ENCODE measurements around the gene CCNF.
A peak's percentile ranks its signal among the peaks of the same experiment; 100 is the strongest.
"Not testable (repeated sequence)": the region's sequence is repeated elsewhere in the genome, so short reads cannot be mapped to it uniquely, and the experiment has no call there.

Gene CCNF

DNA sequence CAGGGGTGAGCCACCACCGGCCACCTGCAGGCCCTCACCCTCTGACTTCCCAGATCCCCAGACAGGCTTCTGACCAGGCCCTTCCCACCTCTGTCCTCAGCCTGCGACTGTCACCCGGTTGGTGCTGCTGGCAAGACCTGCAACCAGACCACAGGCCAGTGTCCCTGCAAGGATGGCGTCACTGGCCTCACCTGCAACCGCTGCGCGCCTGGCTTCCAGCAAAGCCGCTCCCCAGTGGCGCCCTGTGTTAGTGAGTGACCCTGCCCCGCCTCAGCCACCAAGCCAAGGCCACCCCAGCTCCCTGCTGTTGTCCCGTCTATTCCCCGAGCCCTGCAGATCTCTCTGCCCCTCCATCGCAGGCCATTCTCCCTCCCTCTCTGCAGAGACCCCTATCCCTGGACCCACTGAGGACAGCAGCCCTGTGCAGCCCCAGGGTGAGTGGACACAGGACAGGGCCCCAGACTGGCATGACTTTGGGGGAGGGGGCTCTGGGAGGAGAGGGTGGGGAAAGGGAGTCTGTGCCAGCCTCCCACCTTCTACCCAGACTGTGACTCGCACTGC lies 43.7 kb downstream of the CCNF start:
- no peak overlapping the region for H3K27ac ChIP-seq (ENCODE audit: low read depth, low read length)
- no peaks in the 10 kb centered on the region for H3K36me3 ChIP-seq (ENCODE audit: insufficient read depth, low read length)
- peaks cover 11% of the 10 kb centered on the region for H3K79me2 ChIP-seq (ENCODE audit: control insufficient read depth, insufficient read depth, low read length, unreplicated experiment)
- H3K4me3 ChIP-seq (ENCODE audit: low read depth, low read length): peak overlapping the region; percentile 97
- H3K27me3 ChIP-seq (ENCODE audit: insufficient read depth, low read length): no peaks in the 10 kb centered on the region
- peaks cover 15% of the 10 kb centered on the region for H3K4me1 ChIP-seq (ENCODE audit: control insufficient read depth, insufficient read depth, low read length, unreplicated experiment)
- no peak overlapping the region for H2AFZ ChIP-seq (ENCODE audit: low read length, unreplicated experiment)

DNA sequence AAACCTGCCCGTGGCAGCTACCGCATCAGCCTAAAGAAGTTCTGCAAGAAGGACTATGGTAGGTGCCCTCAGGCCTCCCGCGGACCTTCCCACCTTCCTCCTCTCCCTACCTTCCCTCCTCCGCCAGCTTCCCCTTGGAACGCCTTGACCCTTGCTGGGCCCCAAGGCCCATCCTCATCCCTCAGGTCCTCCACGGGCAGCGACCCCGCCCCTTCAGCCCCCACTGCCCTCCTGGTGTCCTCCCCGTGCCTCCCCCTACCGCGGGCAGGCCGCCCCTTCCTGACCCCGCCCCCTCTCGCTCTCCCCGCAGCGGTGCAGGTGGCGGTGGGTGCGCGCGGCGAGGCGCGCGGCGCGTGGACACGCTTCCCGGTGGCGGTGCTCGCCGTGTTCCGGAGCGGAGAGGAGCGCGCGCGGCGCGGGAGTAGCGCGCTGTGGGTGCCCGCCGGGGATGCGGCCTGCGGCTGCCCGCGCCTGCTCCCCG lies 44.2 kb downstream of the CCNF start:
- H3K4me3 ChIP-seq (ENCODE audit: low read depth, low read length): peak overlapping the region; percentile 97
- H3K36me3 ChIP-seq (ENCODE audit: insufficient read depth, low read length): no peaks in the 10 kb centered on the region
- no peaks in the 10 kb centered on the region for H3K27me3 ChIP-seq (ENCODE audit: insufficient read depth, low read length)
- peaks cover 14% of the 10 kb centered on the region for H3K4me1 ChIP-seq (ENCODE audit: control insufficient read depth, insufficient read depth, low read length, unreplicated experiment)
- no peak overlapping the region for H2AFZ ChIP-seq (ENCODE audit: low read length, unreplicated experiment)
- H3K79me2 ChIP-seq (ENCODE audit: control insufficient read depth, insufficient read depth, low read length, unreplicated experiment): peaks cover 11% of the 10 kb centered on the region
- no peak overlapping the region for H3K27ac ChIP-seq (ENCODE audit: low read depth, low read length)

GRCh38 chr16:2473999-2474876 lies 45.0 kb downstream of the CCNF start:
- Histone ChIP-seq H3K4me1 (ENCODE audit: control insufficient read depth, insufficient read depth, low read length, unreplicated experiment) (peaks cover 7% of the 10 kb centered on the region), H3K4me3 (ENCODE audit: low read depth, low read length) (peak overlapping the region; percentile 97), H2AFZ (ENCODE audit: low read length, unreplicated experiment) (peak overlapping the region; percentile 47), H3K27me3 (ENCODE audit: insufficient read depth, low read length) (no peaks in the 10 kb centered on the region), H3K36me3 (ENCODE audit: insufficient read depth, low read length) (no peaks in the 10 kb centered on the region), H3K27ac (ENCODE audit: low read depth, low read length) (0 out of 2 replicates have a peak overlapping the region, but pooled peaks have one; percentile 28), H3K79me2 (ENCODE audit: control insufficient read depth, insufficient read depth, low read length, unreplicated experiment) (peaks cover 11% of the 10 kb centered on the region)

DNA sequence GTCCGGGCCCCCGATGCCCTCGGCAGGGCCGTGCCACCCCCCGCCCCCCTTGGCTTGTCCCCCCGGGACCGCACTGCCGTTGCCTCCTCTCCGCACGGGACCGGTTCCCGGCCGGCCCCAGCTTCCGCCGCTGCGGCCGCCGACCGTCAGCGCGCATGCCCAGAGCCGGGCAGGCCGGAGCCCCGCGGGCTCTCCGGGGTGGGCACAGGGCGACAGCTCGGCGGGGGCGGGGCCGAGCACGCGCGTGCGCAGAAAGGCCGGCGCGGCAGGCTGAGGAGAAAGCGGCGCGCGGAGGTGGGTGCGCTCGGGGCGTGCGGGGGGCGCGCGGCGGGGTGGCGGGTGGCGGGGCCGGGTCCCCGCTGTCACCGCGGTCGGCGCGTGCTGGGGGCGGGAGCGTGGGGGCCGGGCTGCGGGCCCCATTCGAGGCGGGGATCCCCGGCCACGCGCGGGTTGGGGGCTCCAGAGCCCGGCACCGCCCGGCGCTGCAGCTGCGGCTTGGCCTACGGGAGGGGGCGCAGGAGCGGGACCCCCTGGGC lies 45.7 kb downstream of the CCNF start, which contains the start of gene TBC1D24:
TBC1D24 (plus strand) TSS at position 251 of the 536 bp plus-strand sequence. CDS start 21,022 bp downstream, outside the sequence.
- Histone ChIP-seq H3K36me3 (ENCODE audit: insufficient read depth, low read length) (no peaks in the 10 kb centered on the region), H3K27me3 (ENCODE audit: insufficient read depth, low read length) (no peaks in the 10 kb centered on the region), H2AFZ (ENCODE audit: low read length, unreplicated experiment) (peak within 1 kb of the TSS; percentile 50), H3K27ac (ENCODE audit: low read depth, low read length) (0 out of 2 replicates have a peak within 1 kb of the TSS, but pooled peaks have one; percentile 28), H3K4me3 (ENCODE audit: low read depth, low read length) (peak within 1 kb of the TSS; percentile 97), H3K4me1 (ENCODE audit: control insufficient read depth, insufficient read depth, low read length, unreplicated experiment) (peaks cover 5% of the 10 kb centered on the region), H3K79me2 (ENCODE audit: control insufficient read depth, insufficient read depth, low read length, unreplicated experiment) (peaks cover 11% of the 10 kb centered on the region)

GRCh38 chr16:2475413-2476344 lies 46.4 kb downstream of the CCNF start:
- Histone ChIP-seq H2AFZ (ENCODE audit: low read length, unreplicated experiment) (peak overlapping the region; percentile 50), H3K36me3 (ENCODE audit: insufficient read depth, low read length) (no peaks in the 10 kb centered on the region), H3K4me1 (ENCODE audit: control insufficient read depth, insufficient read depth, low read length, unreplicated experiment) (peaks cover 5% of the 10 kb centered on the region), H3K27me3 (ENCODE audit: insufficient read depth, low read length) (no peaks in the 10 kb centered on the region), H3K79me2 (ENCODE audit: control insufficient read depth, insufficient read depth, low read length, unreplicated experiment) (peaks cover 11% of the 10 kb centered on the region), H3K4me3 (ENCODE audit: low read depth, low read length) (peak overlapping the region; percentile 97), H3K27ac (ENCODE audit: low read depth, low read length) (no peak overlapping the region)

GRCh38 chr16:2476345-2476720 lies 47.1 kb downstream of the CCNF start:
- no peak overlapping the region for H2AFZ ChIP-seq (ENCODE audit: low read length, unreplicated experiment)
- peak overlapping the region; percentile 97; the same call in 1 of the 2 replicates for H3K4me3 ChIP-seq (ENCODE audit: low read depth, low read length)
- H3K27me3 ChIP-seq (ENCODE audit: insufficient read depth, low read length): no peaks in the 10 kb centered on the region
- H3K79me2 ChIP-seq (ENCODE audit: control insufficient read depth, insufficient read depth, low read length, unreplicated experiment): peaks cover 11% of the 10 kb centered on the region
- no peak overlapping the region for H3K27ac ChIP-seq (ENCODE audit: low read depth, low read length)
- peaks cover 5% of the 10 kb centered on the region for H3K4me1 ChIP-seq (ENCODE audit: control insufficient read depth, insufficient read depth, low read length, unreplicated experiment)
- no peaks in the 10 kb centered on the region for H3K36me3 ChIP-seq (ENCODE audit: insufficient read depth, low read length)

DNA sequence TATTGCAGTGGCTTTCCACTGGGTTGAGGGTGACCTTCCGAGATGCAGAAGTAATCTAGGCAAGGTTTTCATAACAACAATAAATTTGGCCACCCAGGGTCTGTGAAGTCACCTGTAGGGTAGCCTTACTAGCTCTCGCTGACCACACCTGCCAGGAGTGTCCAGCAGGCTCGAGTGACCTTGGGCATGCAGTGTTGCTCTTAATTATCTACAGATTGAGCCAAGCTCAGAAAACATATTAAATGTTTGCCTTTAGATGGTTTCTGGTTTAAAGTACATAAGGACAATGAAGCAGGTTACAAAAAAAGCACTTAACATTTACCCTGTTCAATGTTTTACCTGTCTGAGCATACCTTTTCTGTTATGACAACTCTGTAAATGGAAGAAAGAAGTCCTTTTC lies 47.5 kb downstream of the CCNF start:
- Histone ChIP-seq H3K27ac (ENCODE audit: low read depth, low read length) (no peak overlapping the region), H3K36me3 (ENCODE audit: insufficient read depth, low read length) (no peaks in the 10 kb centered on the region), H3K79me2 (ENCODE audit: control insufficient read depth, insufficient read depth, low read length, unreplicated experiment) (peaks cover 11% of the 10 kb centered on the region), H3K4me1 (ENCODE audit: control insufficient read depth, insufficient read depth, low read length, unreplicated experiment) (peaks cover 4% of the 10 kb centered on the region), H2AFZ (ENCODE audit: low read length, unreplicated experiment) (no peak overlapping the region), H3K4me3 (ENCODE audit: low read depth, low read length) (no peak overlapping the region), H3K27me3 (ENCODE audit: insufficient read depth, low read length) (no peaks in the 10 kb centered on the region)

GRCh38 chr16:2477327-2477726 lies 48.1 kb downstream of the CCNF start:
- Histone ChIP-seq H3K79me2 (ENCODE audit: control insufficient read depth, insufficient read depth, low read length, unreplicated experiment) (peaks cover 13% of the 10 kb centered on the region), H3K36me3 (ENCODE audit: insufficient read depth, low read length) (no peaks in the 10 kb centered on the region), H3K27me3 (ENCODE audit: insufficient read depth, low read length) (no peaks in the 10 kb centered on the region), H3K27ac (ENCODE audit: low read depth, low read length) (no peak overlapping the region), H3K4me3 (ENCODE audit: low read depth, low read length) (no peak overlapping the region), H3K4me1 (ENCODE audit: control insufficient read depth, insufficient read depth, low read length, unreplicated experiment) (peaks cover under 1% of the 10 kb centered on the region), H2AFZ (ENCODE audit: low read length, unreplicated experiment) (no peak overlapping the region)

DNA sequence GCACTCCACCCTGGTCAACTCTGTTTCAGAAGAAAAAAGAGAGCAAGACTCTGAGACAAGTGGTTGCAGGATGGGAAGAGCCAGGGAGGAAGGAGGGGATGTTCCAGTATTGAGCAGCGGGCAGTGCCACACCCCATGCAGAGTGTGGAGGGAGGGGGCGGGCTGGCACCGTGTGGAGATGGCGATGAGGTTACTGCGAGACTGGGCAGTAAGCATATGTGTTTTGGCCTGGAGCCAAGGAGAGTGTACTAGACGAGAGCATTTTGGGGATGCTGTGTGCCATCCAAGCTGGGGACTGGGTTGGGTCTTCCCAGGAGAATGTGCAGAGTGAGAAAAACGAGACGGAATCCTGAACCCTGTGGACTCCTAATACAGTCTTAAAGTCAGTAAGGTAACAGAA lies 49.0 kb downstream of the CCNF start:
- Histone ChIP-seq H3K4me3 (ENCODE audit: low read depth, low read length) (no peak overlapping the region), H3K79me2 (ENCODE audit: control insufficient read depth, insufficient read depth, low read length, unreplicated experiment) (peaks cover 15% of the 10 kb centered on the region), H3K4me1 (ENCODE audit: control insufficient read depth, insufficient read depth, low read length, unreplicated experiment) (peaks cover 10% of the 10 kb centered on the region), H3K27ac (ENCODE audit: low read depth, low read length) (no peak overlapping the region), H3K27me3 (ENCODE audit: insufficient read depth, low read length) (no peaks in the 10 kb centered on the region), H3K36me3 (ENCODE audit: insufficient read depth, low read length) (no peaks in the 10 kb centered on the region), H2AFZ (ENCODE audit: low read length, unreplicated experiment) (no peak overlapping the region)

- not testable (repeated sequence) for H2AFZ ChIP-seq (ENCODE audit: low read length, unreplicated experiment); H3K4me3 ChIP-seq (ENCODE audit: low read depth, low read length); H3K27ac ChIP-seq (ENCODE audit: low read depth, low read length); H3K4me1 ChIP-seq (ENCODE audit: control insufficient read depth, insufficient read depth, low read length, unreplicated experiment); H3K36me3 ChIP-seq (ENCODE audit: insufficient read depth, low read length); H3K27me3 ChIP-seq (ENCODE audit: insufficient read depth, low read length)
- H3K79me2 ChIP-seq (ENCODE audit: control insufficient read depth, insufficient read depth, low read length, unreplicated experiment): peaks cover 21% of the 10 kb centered on the region
These were observed 50.7 kb downstream of the CCNF start for GRCh38 chr16:2479996-2480395.

Data from ACC112 (cell line).